DMS 273 (cell line): ENCODE measurements around the gene NTNG1.
A peak's percentile ranks its signal among the peaks of the same experiment; 100 is the strongest.
"Not testable (repeated sequence)": the region's sequence is repeated elsewhere in the genome, so short reads cannot be mapped to it uniquely, and the experiment has no call there.

ENCODE experiments used
- DNase-seq: peaks from one replicate; lab custom pipeline; 2025; ENCODE audit not compliant: unreplicated experiment; lab: John Stamatoyannopoulos, UW

Gene NTNG1

GRCh38 chr1:107142666-107143065 lies 1.8 kb downstream of the NTNG1 start:
- DNase-seq = no peak

GRCh38 chr1:107145637-107146036 lies 4.8 kb downstream of the NTNG1 start:
- DNase-seq = no peak

GRCh38 chr1:107147843-107148242 lies 7.0 kb downstream of the NTNG1 start:
- DNase-seq = no peak

GRCh38 chr1:107149946-107150345 lies 9.1 kb downstream of the NTNG1 start:
- DNase-seq = peak; percentile 16

- DNase-seq = no peak
These were observed 10.5 kb downstream of the NTNG1 start for GRCh38 chr1:107151295-107151694.

- DNase-seq = no peak
These were observed 11.6 kb downstream of the NTNG1 start for GRCh38 chr1:107152395-107152794.

- DNase-seq = peak; percentile 7
These were observed 12.2 kb downstream of the NTNG1 start for GRCh38 chr1:107153014-107153413.

- DNase-seq = no peak
These were observed 17.7 kb downstream of the NTNG1 start for GRCh38 chr1:107158496-107158895.

GRCh38 chr1:107158991-107159390 lies 18.2 kb downstream of the NTNG1 start:
- no peak for DNase-seq

- DNase-seq = no peak
These were observed 21.9 kb downstream of the NTNG1 start for GRCh38 chr1:107162745-107163144.

- not testable (repeated sequence) for DNase-seq
These were observed 24.1 kb downstream of the NTNG1 start for GRCh38 chr1:107164901-107165300.

GRCh38 chr1:107169615-107170014 lies 28.8 kb downstream of the NTNG1 start:
- DNase-seq = no peak

- no peak for DNase-seq
These were observed 30.5 kb downstream of the NTNG1 start for GRCh38 chr1:107171333-107171732.

- no peak for DNase-seq
These were observed 31.8 kb downstream of the NTNG1 start for GRCh38 chr1:107172450-107173170.

GRCh38 chr1:107175102-107175909 lies 34.5 kb downstream of the NTNG1 start:
- no peak for DNase-seq

- DNase-seq = no peak
These were observed 40.6 kb downstream of the NTNG1 start for GRCh38 chr1:107181253-107181969.

- no peak for DNase-seq
These were observed 42.2 kb downstream of the NTNG1 start for GRCh38 chr1:107183011-107183410.

GRCh38 chr1:107184888-107185287 lies 44.0 kb downstream of the NTNG1 start:
- DNase-seq = no peak

GRCh38 chr1:107187399-107187798 lies 46.6 kb downstream of the NTNG1 start:
- DNase-seq = no peak

GRCh38 chr1:107188160-107188559 lies 47.3 kb downstream of the NTNG1 start:
- DNase-seq = no peak

GRCh38 chr1:107194380-107194779 lies 53.5 kb downstream of the NTNG1 start:
- no peak for DNase-seq

- DNase-seq = no peak
These were observed 54.6 kb downstream of the NTNG1 start for GRCh38 chr1:107195476-107195875.
